ENCODE data around the gene CYBB.

CYBB gene

DNA sequence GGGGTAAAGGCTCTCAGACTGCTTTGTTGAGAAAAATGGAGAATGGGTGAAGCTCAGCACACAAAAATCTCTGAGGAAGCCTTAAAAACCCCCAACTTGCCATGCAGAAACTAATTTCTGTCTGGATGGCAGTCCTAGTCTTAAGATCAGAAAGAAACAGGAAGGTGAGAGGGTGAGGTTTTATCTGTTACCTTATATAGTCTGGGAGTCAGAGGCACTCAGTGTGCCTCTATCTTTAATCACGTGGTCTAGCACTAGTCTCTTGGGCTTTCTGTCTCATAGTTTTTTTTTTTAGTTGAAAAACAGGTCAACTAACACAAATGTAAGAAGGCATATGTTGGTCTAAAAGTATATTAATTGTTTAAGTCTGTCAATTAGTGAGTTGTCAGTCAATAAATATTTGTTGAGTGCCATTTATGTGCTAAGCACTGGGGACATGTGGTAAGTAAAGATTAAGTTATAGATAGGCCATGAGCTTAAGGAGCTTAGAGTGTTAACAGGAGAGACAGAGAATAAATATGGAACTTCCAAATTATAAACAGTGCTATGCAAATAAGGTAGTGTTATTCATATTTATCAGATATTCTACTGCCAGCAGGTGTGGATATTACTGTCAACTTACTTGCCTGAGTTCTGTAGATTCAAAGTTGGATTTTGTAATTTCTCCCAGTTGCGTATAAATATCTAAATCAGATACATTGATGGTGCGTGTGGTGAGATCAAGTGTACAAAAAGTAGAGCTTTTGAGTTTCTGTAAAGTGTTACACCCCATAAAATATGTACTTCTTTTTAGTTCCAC lies 7.0 kb downstream of the CYBB start:
- no peak for DNase-seq

DNA sequence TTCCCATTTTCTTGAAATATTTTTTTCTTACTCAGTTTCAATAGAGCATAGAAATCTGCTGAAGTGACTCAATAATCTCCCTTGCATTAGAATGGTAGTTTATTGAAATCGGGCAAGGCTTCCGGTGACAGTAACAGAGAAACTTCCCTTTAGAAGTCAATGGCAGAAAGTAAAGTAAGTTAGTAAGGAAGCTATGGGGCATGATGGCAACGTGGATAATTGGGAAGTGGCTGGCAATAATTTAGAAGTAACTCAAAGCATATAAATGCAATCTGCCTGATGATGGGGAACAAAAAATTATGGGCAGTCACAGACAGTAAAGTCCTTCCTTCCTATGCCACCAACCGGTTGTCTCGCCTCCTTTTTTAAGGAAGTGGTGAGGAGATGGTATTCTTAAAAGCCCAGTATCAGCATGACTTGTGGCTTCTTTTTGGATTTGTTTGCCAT lies 7.6 kb downstream of the CYBB start:
- DNase-seq: no peak

DNA sequence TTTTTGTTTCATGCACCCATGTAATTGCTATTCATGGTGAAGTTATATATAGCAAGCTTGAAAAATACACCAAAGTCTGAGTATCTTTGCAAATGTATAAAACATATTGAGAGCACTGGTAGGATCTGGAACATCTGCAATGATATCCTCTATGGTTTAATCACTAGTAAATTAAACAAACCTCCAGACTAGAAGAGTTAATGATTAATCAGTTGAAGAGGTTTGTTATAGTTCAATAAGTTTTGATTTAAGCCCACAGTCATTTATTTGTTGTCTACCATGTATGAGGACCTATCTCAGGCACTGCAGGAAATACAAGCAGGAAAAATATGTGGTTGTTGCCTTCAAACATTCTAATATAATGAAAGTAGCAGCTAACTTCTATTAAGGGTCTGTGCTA lies 16.5 kb downstream of the CYBB start:
- no peak for DNase-seq

DNA sequence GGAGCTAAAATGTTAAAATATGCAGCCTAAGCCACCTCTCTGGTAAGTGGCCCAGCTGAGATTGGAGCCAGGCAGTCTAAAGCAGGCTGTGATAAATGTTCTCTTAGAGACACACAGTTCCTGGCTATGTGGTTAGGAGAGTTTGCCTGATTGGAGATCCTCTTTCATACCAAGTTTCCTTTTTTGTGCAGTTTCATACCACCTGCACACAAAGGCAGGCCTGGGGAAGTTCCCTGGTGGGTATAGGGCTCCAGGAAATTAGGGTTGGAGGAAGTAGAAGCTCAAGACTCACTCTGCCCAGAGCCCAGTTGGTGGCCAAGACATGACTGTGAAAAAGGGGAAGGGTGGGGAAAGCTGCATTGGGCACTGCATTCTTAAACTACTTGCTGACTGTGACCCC lies 16.9 kb downstream of the CYBB start:
- no peak for DNase-seq

DNA sequence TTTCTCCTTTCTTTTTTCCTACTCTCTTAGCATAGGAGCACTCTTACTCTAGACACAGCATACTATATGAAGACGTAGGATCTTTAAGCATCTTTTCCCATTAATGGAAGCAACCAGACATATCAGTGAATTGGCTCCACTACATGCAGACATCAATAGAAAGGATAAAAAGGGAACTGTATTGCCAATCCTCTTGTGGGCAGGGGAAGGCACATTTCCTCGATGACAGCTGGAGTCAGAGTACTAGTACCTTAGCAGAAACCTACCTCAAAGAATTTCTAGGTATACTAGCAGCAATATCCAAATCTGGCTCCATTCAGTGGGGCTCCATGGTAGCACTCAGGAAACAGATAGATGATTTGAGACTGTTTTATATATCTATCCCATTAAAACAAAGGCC lies 20.1 kb downstream of the CYBB start:
- no peak for DNase-seq

DNA sequence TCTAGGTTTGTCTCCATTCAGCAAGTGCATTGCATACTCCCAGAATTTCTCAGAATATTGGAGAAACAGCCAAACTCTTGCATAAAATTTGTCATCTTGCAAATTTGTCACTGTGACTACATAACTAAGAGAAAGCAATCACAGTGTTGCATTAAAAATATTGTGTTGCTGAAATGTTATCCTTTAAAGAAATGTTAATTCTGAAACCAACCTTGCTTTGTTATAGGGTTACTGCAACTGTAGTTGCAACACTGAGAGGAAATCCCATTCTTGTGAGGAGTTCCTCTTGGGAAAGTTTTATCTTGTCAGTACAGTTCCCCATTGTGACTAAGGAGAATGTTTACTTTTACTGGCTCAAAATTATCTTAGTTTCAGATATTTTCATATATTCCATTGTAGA lies 20.9 kb downstream of the CYBB start:
- no peak for DNase-seq

DNA sequence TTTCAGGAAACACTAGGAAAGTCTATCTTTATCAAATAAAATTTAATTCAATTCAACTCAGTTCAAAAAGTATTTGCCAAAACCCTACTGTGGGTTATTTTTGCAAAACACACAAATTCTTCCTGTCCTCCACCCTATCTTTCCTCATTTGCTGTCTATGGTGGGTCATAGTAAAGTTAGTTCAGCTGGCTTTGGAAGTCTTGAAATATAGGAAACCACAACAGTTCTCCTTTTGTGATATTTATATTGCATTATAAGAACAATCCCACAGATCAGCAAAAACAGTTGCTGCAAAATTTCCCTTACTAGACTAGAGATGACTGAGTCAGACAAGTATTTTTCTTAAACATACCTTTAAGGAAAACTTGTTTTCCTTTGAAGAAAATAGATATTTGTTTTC lies 22.2 kb downstream of the CYBB start:
- DNase-seq: no peak

DNA sequence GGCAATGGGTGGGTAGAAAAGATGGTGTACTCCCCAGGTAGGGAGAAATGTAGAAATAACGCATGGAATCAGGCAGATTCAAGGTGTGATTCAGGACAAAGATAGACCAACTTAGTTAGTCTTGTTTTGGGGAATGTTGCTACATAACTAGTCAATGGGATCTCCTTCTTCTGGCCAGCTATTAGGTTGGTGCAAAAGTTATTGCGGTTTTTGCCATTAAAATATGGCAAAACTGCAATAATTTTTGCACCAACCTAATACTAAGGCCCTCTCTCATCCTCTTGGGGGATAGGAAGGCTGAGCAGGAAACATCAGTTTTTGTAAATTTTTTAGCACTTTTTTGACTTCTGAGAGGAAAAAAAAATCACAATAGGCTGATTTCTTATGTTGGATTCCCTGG lies 23.2 kb downstream of the CYBB start:
- DNase-seq: no peak

DNA sequence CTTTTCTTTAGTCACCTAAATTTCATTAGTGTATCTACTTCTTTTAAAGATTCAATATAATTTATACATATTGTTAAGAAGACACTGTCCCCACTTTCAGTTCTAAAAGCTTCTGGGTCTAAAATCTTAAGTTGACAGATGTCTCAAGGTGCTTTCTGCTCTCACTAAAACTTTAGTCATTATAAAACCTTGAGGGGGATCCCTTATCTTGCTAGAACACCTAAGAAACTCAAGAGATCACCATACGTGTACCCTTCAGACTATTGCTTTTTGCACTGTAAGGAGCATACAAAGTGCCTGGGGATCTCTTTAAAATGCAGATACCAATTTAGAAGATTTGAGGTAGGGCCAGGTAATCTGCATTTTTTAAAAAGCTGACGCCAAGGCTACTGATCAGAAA lies 30.1 kb downstream of the CYBB start:
- no peak for DNase-seq

DNA sequence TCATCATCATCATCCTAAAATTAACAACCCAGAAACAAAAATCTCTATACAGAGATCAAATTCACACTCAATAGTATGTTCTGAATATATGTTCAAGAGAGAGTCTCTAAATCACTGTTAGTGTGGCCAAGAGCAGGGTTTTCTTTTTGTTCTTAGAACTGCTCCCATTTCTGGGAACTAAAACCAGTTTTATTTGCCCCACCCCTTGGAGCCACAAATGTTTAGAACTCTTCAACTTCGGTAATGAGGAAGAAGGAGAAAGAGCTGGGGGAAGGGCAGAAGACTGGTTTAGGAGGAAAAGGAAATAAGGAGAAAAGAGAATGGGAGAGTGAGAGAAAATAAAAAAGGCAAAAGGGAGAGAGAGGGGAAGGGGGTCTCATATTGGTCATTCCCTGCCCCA lies 32.3 kb downstream of the CYBB start:
- DNase-seq: no peak

DNA sequence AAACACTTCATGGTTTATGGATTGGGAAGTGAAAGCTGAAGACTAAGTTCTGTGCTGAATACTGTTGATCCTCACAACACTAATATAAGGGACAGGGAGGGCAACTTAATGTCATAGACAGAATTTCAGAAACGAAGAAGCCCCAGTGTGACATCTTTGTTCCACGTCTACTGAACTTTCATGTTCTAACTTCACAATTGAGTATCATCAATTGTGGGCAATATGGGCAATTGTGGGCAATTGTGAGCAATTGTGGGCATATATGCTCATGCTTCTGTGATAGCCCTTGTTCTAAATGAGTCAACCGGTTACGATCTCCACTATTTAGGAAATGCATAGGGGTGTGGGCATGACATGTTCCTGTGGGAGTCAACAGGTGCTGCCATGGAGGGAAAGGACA lies 33.7 kb downstream of the CYBB start:
- DNase-seq: no peak

DNA sequence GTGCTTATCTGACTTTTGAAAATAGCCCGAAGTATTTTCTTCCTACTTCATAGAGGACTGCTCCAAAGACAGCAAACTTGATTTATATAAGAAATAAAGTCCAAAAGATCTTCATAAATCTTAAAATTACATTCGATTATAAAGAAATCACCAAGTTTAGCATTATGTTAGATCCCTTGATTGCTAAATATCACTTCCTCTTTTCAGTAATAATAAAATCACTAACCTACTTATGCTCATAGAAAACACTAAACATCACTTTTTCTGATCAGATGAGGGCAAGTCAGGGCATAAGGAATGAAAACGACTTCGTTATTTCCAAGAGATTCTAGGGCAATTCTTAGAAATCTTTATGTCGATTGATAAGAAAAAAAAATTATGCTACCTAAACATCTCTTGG lies 35.5 kb downstream of the CYBB start:
- DNase-seq: no peak

DNA sequence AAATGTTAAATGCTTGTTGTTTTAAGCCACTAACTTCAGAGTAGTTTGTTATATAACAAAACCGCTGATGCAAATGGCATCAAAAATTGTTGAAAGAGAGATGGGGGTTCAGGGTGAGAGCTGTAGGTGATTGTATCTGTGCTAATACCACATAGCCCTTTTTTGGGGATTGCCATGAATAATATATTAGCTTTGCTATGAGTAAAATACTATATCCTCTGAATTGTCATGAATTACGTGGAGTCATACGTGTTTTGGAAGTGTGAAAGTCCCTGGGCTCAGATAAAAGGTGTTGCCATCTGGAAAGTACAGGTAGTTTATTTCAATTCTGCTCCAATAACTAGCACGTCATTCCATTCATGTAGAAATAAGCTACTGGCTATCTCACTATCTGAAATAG lies 36.9 kb downstream of the CYBB start:
- DNase-seq: no peak

DNA sequence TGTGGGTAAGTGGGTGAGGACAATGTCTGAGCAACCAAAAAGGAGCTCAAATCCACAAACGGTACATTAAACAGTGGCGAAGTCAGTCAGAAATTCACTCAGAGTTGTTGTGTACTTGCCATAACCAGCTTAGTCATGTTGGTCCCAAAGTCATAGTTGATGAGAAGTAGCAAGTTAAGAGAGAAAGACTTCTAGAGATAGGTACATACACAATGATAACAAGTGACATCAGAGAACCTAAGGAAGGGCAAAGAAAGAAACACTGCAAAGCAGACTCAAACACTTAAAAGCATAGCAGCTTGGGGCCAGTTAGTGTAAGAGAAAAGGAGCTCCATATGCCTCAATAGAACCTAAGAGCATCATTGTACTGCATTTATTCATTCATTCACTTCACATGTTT lies 37.3 kb downstream of the CYBB start:
- no peak for DNase-seq

DNA sequence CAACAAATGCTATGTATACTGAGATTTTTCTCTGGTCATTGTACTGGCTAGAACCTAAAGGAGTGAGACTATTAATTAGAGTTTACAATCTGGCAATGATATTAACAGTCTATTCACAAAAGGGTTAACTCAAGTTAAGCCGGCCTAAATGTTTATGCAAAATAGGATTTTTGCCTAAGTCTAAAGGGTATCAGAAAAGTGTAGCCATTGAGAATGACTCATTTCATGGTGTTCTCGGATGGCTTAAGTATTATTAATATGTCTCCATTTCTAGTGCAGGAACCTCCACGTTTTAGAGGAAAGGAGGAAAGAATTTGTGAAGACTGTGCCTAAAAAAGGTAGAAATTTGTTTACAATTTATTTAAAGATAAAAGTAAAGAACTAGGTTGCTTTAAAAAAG lies 37.7 kb downstream of the CYBB start:
- DNase-seq: no peak

DNA sequence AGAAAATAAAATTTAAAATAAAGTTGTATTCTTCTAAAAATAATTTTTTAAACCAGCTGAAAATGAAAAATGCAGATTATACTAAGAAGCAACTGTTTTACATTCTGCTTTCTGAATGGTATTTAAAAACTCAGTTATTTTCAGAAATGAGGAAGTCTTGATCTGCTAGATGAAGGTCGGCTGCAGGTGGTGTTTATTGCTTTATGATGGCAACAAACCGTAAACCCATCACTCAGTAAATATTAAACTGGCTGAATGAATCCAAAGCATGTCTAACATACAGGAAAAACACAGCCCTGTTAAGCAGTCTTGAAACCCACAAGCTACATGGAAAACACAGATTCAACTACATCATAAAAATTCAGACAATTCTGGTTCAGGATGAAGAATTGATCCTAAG lies 38.2 kb downstream of the CYBB start:
- DNase-seq: no peak

DNA sequence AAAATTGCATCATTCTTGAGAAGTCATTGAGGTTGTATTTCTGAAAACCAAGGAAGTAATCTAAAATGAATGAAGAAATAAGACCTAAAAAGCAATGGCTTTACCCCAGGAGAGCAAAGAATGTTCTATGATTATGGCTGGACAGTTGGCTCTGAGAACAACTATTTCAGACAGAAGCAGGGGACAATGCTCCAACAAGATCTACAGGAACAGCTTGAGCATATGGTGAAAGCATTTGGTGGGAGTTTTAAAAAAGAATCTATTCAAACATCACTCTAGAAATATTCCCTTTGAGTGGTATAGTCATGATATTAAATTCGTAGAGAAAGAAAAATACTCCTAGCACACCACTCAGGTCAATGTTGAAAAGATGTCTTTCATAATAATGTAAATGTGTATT lies 40.8 kb downstream of the CYBB start:
- no peak for DNase-seq

DNA sequence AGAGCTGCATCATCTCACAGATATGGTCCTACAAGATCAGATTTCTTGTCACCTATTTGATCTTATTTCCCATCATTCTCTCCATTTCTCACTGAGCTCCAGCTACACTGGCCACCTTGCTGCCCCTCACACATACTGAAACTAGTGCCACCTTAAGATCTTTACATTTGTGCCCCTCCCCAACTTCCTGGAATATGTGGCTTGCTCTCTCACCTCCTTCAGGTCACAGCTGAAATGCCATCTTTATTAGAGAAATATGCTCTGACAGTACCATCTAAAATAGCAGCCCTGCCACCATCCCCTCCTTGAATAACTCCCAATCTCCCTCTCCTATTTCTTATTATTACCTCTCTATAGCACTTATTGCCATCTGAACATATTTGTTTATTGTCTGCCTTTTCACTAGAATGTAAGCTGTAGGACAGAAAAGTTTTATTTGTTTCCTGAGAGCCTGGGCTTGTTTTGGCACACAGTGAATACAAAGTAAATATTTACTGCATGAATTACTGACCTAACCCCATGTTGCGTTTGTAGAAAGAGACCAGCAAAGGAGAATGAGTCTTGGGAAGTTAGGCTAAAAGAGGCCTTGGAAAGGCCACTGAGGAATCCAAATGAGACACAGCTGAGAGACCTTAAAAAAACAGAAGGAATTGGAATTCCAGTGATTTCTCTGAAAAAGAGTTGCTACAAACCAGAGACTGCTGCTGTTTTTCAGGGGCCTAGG lies 44.8 kb downstream of the CYBB start:
- no peak for DNase-seq

DNA sequence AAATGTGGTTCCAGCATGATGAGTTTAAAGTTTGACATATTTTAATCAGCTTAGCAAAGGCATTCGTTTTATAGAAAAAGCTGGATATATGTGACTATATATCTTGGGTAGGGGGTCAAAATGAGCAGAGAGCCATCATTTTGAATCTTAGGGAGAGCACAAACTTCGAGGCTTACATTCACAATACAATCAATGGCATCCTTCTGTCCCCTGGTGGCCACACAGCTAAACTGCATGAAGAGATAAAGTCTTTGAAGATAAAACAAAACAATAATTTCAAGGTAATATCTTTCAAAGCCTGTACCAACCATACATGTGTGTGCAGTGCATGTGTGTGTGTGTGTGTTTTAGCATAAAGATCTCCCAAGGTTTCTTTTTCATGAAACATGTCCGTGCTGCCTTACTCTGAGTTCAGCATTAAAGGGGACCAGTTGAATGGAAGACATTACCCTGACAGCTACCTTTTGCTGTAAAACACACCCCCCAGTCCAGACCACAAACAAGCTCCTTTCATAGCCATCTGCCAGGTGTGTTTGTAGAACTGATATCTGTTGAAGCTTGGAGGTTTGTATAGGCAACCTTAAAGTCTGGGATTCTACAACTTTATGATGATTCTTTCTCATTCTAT lies 45.5 kb downstream of the CYBB start:
- DNase-seq: no peak

DNA sequence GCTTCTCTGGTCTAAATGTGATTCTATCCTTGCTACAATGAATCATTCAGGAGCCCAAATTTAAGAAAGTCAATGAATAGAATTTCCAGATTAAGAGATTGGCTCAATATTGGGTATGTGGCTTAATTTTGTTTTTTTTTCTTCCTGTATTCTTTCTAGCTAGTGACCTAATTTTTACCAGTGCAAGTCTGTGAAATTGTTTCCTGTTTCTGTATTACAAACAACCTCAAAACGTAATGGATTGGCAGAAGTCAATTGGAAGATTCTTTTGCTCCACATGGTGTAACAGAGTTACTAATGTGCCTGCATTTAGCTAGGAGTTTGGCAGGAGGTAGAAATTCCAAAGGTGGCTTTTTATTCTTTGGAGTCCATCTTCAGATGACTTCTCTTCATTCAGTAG lies 49.9 kb downstream of the CYBB start:
- no peak for DNase-seq

DNA sequence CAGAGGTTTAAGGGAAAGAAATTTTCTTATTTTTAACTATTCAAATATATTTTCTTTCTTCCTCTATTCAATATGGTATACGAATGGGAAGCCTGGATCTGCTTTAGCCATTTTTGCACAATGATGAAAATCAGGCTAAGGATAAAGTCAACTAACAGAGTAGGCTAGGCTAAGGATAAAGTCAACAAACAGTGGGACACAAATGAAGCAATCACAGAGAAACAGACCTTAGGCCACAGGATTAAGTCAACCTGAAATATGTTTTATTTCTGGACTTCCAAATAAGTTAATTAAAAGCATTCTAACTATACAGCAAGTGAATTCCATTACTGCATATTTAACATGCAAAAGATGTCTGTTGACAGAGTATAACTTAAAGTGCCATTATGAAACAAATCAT lies 50.5 kb downstream of the CYBB start:
- DNase-seq: no peak

DNA sequence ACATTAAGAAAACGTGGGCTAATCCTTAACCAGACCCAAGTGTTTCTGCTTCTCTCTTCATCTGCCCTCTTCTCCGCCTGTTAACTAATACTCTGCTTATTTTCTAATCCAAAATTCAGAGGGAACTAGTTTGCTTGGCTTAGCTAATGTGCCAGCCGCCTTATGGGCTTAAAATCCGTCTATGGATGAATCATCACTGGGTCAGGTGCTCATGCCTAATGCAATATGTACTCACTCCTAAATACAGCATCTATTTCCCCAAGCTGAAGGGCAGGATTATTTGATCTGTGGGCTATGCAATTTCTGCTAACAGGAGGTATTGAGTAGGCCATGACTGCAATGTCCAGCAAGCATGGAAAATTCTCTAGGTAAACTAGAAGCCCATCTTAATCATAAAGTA lies 55.1 kb downstream of the CYBB start:
- no peak for DNase-seq

DNA sequence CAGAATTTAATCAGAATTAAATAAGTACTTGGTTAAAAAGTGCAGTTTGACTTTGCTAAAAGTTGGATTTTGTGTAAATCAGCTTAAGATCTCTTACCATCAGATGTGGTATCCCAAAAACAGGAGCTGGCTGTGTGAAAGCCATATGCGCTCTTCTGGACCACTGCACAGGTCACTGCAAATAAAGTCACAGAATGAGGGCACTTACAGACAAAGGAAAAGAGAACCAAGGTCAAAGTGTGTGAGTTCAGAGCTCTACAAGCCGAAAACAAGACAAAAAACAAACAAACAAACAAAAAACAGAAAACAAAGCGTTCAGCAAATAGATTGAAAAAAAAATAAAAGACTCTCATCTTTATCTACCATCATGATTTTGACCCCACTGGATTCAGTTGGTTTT lies 61.1 kb downstream of the CYBB start:
- no peak for DNase-seq

DNA sequence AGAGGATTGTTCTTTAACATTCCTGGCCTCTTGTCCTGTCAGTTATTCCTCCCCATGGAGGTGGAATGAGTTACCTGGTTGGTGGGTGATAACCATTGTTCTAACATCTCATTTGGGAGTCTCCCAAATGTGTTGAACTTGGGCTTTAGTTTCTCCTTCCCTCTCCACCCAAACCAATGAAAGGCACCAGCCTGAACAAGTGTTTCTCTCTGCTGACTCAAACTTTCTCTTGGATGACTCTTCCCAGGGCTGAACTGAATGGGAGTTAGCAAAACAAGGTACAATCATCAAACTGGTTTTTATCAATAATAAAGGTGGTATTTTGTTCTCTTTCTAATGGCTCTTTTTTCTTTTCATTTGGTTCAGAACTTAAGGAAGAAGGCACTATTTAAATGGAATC lies 64.8 kb downstream of the CYBB start:
- no peak for DNase-seq
